ENCODE results near the gene LACRT.

DNA sequence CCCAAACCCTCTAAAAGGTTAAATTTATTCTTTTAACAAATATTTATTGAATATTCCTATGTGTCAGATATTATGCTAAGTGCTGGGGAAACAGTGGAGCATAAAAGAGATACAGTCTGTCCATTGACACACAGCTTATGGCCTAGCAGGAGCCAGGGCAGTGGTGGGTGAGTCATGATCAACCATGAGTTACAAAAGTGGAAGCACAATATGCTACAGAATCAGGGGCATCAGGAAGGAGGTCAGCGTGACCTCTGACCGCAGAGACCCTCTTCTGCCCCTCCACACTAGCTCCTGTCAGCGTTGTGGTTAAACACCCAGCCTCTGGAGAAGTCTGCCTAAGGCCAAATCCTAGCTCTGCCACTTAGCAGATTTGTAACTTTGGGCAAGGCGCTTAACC lies 41.6 kb downstream of the LACRT start:
- TF ChIP-seq, protein P1, sequence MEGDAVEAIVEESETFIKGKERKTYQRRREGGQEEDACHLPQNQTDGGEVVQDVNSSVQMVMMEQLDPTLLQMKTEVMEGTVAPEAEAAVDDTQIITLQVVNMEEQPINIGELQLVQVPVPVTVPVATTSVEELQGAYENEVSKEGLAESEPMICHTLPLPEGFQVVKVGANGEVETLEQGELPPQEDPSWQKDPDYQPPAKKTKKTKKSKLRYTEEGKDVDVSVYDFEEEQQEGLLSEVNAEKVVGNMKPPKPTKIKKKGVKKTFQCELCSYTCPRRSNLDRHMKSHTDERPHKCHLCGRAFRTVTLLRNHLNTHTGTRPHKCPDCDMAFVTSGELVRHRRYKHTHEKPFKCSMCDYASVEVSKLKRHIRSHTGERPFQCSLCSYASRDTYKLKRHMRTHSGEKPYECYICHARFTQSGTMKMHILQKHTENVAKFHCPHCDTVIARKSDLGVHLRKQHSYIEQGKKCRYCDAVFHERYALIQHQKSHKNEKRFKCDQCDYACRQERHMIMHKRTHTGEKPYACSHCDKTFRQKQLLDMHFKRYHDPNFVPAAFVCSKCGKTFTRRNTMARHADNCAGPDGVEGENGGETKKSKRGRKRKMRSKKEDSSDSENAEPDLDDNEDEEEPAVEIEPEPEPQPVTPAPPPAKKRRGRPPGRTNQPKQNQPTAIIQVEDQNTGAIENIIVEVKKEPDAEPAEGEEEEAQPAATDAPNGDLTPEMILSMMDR (IDR thresholded peaks at IDR 0.05; ENCODE audit: extremely low read depth in 1 of 2, insufficient read depth in 1 of 2, low read depth in 1 of 2, low read length in 2 of 2): no peak
- TF ChIP-seq EZH2 (IDR thresholded peaks at IDR 0.05; ENCODE audit: borderline replicate concordance, low read depth, low read length, severe bottlenecking) (no peak), POLR2AphosphoS5 (IDR thresholded peaks at IDR 0.05; ENCODE audit: insufficient read depth, low read depth, low read length) (no peak), FOS (IDR thresholded peaks at IDR 0.05; ENCODE audit: borderline replicate concordance, insufficient read depth, low read length) (no peak)

Measured in endothelial cell of umbilical vein (primary cell).